HG02588 (cell line): ENCODE results near the gene LRP3.
"Not testable (repeated sequence)": the region's sequence is repeated elsewhere in the genome, so short reads cannot be mapped to it uniquely, and the experiment has no call there.

ENCODE experiments used
- ATAC-seq: cut with Tn5 transposase; IDR thresholded peaks from one replicate; pipeline ENCODE4 v1.9.1; 2021; ENCODE audit warnings: mild to moderate bottlenecking, moderate library complexity; ENCODE audit not compliant: unreplicated experiment

LRP3 gene

GRCh38 chr19:33175886-33176669 is 18.1 kb upstream of the LRP3 start:
- ATAC-seq, result peak; percentile 5

GRCh38 chr19:33176670-33177416 is 17.3 kb upstream of the LRP3 start:
- ATAC-seq, result peak; percentile 76

GRCh38 chr19:33177417-33177979 is 16.6 kb upstream of the LRP3 start:
- ATAC-seq, result no peak

GRCh38 chr19:33186431-33187182 is 7.5 kb upstream of the LRP3 start:
- ATAC-seq, result no peak

- no peak for ATAC-seq
These were observed 7.0 kb upstream of the LRP3 start for GRCh38 chr19:33187183-33187540.

GRCh38 chr19:33189453-33189852 is 4.7 kb upstream of the LRP3 start:
- ATAC-seq, result no peak

- not testable (repeated sequence) for ATAC-seq
These were observed 3.0 kb upstream of the LRP3 start for GRCh38 chr19:33191092-33191491.

- no peak for ATAC-seq
These were observed 2.6 kb upstream of the LRP3 start for GRCh38 chr19:33191501-33191900.

- no peak for ATAC-seq
These were observed 2.1 kb upstream of the LRP3 start for GRCh38 chr19:33192010-33192409.

- ATAC-seq, result no peak
These were observed 763 bp upstream of the LRP3 start for GRCh38 chr19:33193269-33193864.

- ATAC-seq, result no peak
These were observed 379 bp downstream of the LRP3 start for GRCh38 chr19:33194532-33194885.

- no peak for ATAC-seq
These were observed 935 bp downstream of the LRP3 start for GRCh38 chr19:33194886-33195644.

- ATAC-seq, result no peak
These were observed 1.7 kb downstream of the LRP3 start for GRCh38 chr19:33195645-33196347.

- ATAC-seq, result no peak
These were observed 2.5 kb downstream of the LRP3 start for GRCh38 chr19:33196446-33197193.

GRCh38 chr19:33197591-33198000 is 3.5 kb downstream of the LRP3 start:
- no peak for ATAC-seq

- ATAC-seq, result no peak
These were observed 4.0 kb downstream of the LRP3 start for GRCh38 chr19:33198169-33198568.

- ATAC-seq, result no peak
These were observed 5.5 kb downstream of the LRP3 start for GRCh38 chr19:33199441-33200265.

- no peak for ATAC-seq
These were observed 7.3 kb downstream of the LRP3 start for GRCh38 chr19:33201473-33201872.
